Tibial artery (tissue), 4 donors: ENCODE results near the gene LDLR.
"Not testable (repeated sequence)": the region's sequence is repeated elsewhere in the genome, so short reads cannot be mapped to it uniquely, and the experiment has no call there.

Experiments used
- DNase-seq, 2 donors: peaks; one replicate each; pipeline ENCODE4 v3.0.0-alpha.2; 2019
- H3K27ac ChIP-seq, 2 donors: fragments of 200-600 bp; sonication (generic) in 1 of 2; 1 replicate in 1 of 2; 2 replicates in 1 of 2; pipeline ENCODE4 v1.5.1; 2018 to 2019; ENCODE audit warnings: mild to moderate bottlenecking in 1 of 2
- H3K27me3 ChIP-seq, 2 donors: fragments of 200-600 bp; sonication (generic) in 1 of 2; one replicate each; pipeline versions ENCODE4 v1.5.1 to v1.6.0; 2016 to 2019
- H3K36me3 ChIP-seq, 3 donors: fragments of 200-600 bp; sonication (generic) in 2 of 3; one replicate each; pipeline ENCODE4 v1.5.1; 2016 to 2019; ENCODE audit warnings: mild to moderate bottlenecking in 2 of 3
- H3K4me1 ChIP-seq, 4 donors: fragments of 200-600 bp; sonication (generic) in 2 of 4; 1 replicate in 3 of 4; 2 replicates in 1 of 4; pipeline ENCODE4 v1.5.1; 2016 to 2019
- H3K4me3 ChIP-seq, 2 donors: fragments of 200-600 bp; sonication (generic) in 1 of 2; 1 replicate in 1 of 2; 2 replicates in 1 of 2; pipeline ENCODE4 v1.5.1; 2018 to 2019; ENCODE audit warnings: mild to moderate bottlenecking in 2 of 2
- H3K9me3 ChIP-seq, 3 donors: fragments of 200-600 bp; sonication (generic) in 1 of 3; one replicate each; pipeline ENCODE4 v1.5.1; 2016 to 2019
- intact Hi-C: fragments of 100-400 bp; cut with DNase I; formaldehyde crosslinking; loops from one replicate; pipeline ENCODE4 v1.15.0; 2023; ENCODE audit warnings: low total_unique reads
- TF ChIP-seq, protein P1 (sequence below), 2 experiments: fragments of 200-600 bp in 1 of 2; fragments of 450-650 bp in 1 of 2; IDR thresholded peaks; one replicate each; pipeline ENCODE4 v1.5.1; 2017 to 2019; ENCODE audit warnings: antibody characterized with exemption in 2 of 2, mild to moderate bottlenecking in 1 of 2, moderate library complexity in 1 of 2

Gene LDLR

DNA sequence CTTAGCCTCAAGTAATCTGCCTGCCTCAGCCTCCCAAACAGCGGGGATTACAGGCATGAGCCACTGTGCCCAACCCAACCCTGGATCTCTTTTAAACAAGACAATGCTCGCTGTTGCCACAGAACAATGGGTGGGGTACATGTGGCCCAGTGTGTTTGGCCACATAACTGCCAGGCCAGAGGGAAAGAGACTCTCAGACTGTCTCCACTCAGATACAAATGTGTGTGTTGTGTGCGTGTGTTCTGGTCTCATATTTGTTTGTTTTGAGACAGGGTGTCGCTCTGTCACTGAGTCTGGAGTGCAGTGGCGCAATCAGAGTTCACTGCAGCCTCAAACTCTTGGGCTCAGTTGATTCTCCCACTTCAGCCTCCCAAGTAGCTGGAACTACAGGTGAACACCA lies 25.8 kb downstream of the LDLR start:
- TF ChIP-seq, protein P1, sequence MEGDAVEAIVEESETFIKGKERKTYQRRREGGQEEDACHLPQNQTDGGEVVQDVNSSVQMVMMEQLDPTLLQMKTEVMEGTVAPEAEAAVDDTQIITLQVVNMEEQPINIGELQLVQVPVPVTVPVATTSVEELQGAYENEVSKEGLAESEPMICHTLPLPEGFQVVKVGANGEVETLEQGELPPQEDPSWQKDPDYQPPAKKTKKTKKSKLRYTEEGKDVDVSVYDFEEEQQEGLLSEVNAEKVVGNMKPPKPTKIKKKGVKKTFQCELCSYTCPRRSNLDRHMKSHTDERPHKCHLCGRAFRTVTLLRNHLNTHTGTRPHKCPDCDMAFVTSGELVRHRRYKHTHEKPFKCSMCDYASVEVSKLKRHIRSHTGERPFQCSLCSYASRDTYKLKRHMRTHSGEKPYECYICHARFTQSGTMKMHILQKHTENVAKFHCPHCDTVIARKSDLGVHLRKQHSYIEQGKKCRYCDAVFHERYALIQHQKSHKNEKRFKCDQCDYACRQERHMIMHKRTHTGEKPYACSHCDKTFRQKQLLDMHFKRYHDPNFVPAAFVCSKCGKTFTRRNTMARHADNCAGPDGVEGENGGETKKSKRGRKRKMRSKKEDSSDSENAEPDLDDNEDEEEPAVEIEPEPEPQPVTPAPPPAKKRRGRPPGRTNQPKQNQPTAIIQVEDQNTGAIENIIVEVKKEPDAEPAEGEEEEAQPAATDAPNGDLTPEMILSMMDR (IDR thresholded peaks at IDR 0.05), result no peak
- no peaks in the 10 kb centered on the region for H3K27me3 ChIP-seq
- H3K4me1 ChIP-seq, result no peaks in the 10 kb centered on the region
- no peak for DNase-seq
- no peak overlapping the region for H3K4me3 ChIP-seq
- no peaks in the 10 kb centered on the region for H3K9me3 ChIP-seq
- no peak overlapping the region for H3K27ac ChIP-seq
- intact Hi-C loops, result no loop called here
- peaks cover 12 to 100% (median 82%) of the 10 kb centered on the region in 3 donors for H3K36me3 ChIP-seq

DNA sequence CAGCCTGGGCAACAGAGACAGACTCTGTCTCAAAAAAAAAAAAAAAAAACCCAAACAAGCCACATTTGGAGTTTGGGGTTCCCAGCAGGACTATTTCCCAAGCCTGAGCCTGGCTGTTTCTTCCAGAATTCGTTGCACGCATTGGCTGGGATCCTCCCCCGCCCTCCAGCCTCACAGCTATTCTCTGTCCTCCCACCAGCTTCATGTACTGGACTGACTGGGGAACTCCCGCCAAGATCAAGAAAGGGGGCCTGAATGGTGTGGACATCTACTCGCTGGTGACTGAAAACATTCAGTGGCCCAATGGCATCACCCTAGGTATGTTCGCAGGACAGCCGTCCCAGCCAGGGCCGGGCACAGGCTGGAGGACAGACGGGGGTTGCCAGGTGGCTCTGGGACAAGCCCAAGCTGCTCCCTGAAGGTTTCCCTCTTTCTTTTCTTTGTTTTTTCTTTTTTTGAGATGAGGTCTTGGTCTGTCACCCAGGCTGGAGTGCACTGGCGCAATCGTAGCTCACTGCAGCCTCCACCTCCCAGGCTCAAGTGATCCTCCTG lies 26.7 kb downstream of the LDLR start:
- intact Hi-C loops, result no loop called here
- Histone ChIP-seq H3K27me3 (no peaks in the 10 kb centered on the region), H3K9me3 (no peaks in the 10 kb centered on the region), H3K27ac (no peak overlapping the region), H3K4me3 (no peak overlapping the region), H3K36me3 (peaks cover 21 to 100% (median 79%) of the 10 kb centered on the region in 3 donors), H3K4me1 (no peaks in the 10 kb centered on the region)
- TF ChIP-seq, protein P1 (IDR thresholded peaks at IDR 0.05), result no peak
- no peak for DNase-seq

DNA sequence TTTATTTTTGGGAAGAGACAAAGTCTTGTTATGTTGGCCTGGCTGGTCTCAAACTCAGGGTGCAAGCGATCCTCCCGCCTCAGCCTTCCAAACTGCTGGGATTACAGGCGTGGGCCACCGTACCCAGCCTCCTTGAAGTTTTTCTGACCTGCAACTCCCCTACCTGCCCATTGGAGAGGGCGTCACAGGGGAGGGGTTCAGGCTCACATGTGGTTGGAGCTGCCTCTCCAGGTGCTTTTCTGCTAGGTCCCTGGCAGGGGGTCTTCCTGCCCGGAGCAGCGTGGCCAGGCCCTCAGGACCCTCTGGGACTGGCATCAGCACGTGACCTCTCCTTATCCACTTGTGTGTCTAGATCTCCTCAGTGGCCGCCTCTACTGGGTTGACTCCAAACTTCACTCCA lies 27.2 kb downstream of the LDLR start:
- Histone ChIP-seq H3K27ac (no peak overlapping the region), H3K4me1 (no peaks in the 10 kb centered on the region), H3K27me3 (no peaks in the 10 kb centered on the region), H3K9me3 (no peaks in the 10 kb centered on the region), H3K36me3 (peaks cover 22 to 100% (median 77%) of the 10 kb centered on the region in 3 donors), H3K4me3 (no peak overlapping the region)
- TF ChIP-seq, protein P1 (IDR thresholded peaks at IDR 0.05), result no peak
- DNase-seq, result no peak
- intact Hi-C loops, result no loop called here

DNA sequence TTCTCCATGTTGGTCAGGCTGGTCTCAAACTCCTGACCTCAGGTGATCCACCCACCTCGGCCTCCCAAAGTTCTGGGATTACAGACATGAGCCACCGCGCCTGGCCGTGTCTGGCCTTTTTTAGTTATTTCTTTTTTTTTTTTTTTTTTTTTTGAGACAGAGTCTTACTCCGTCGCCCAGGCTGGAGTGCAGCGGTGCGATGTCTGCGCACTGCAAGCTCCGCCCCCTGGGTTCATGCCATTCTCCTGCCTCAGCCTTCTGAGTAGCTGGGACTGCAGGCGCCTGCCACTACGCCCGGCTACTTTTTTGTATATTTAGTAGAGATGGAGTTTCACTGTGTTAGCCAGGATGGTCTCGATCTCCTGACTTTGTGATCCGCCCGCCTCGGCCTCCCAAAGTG lies 32.7 kb downstream of the LDLR start:
- peaks cover 10 to 82% (median 59%) of the 10 kb centered on the region in 3 donors for H3K36me3 ChIP-seq
- H3K27ac ChIP-seq, intact Hi-C loops: not testable (repeated sequence)

DNA sequence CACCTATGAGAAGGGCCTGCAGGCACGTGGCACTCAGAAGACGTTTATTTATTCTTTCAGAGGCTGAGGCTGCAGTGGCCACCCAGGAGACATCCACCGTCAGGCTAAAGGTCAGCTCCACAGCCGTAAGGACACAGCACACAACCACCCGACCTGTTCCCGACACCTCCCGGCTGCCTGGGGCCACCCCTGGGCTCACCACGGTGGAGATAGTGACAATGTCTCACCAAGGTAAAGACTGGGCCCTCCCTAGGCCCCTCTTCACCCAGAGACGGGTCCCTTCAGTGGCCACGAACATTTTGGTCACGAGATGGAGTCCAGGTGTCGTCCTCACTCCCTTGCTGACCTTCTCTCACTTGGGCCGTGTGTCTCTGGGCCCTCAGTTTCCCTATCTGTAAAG lies 33.9 kb downstream of the LDLR start:
- no peak for DNase-seq
- TF ChIP-seq, protein P1 (IDR thresholded peaks at IDR 0.05), result no peak
- Histone ChIP-seq H3K27ac (no peak overlapping the region), H3K27me3 (no peaks in the 10 kb centered on the region), H3K4me3 (no peak overlapping the region), H3K4me1 (peaks cover 0 to 5% (median 2%) of the 10 kb centered on the region in 4 donors), H3K9me3 (no peaks in the 10 kb centered on the region), H3K36me3 (peaks cover 10 to 80% (median 52%) of the 10 kb centered on the region in 3 donors)
- intact Hi-C loops, result no loop called here

More for the DNA sequence above, 32.7 kb downstream of the LDLR start:
- not testable (repeated sequence) for H3K4me3 ChIP-seq, H3K27me3 ChIP-seq, H3K9me3 ChIP-seq, DNase-seq, H3K4me1 ChIP-seq

DNA sequence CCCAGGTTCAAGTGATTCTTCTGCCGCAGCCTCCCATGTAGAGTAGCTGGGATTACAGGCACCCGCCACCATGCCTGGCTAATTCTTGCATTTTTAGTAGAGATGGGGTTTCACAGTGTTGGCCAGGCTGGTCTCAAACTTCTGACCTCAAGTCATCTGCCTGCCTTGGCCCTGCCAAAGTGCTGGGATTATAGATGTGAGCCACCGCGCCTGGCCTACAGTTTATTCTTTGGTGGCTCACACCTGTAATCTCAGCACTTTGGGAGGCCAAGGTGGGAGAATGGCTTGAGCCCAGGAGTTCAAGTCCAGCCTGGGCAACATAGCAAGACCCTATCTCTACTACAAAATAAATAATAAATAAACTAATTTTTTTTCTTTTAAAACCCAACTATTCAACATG lies 34.9 kb downstream of the LDLR start:
- H3K9me3 ChIP-seq, intact Hi-C loops: not testable (repeated sequence)
- H3K36me3 ChIP-seq, result peaks cover 10 to 80% (median 60%) of the 10 kb centered on the region in 3 donors

More for the DNA sequence above, 34.9 kb downstream of the LDLR start:
- not testable (repeated sequence) for H3K27ac ChIP-seq, H3K4me3 ChIP-seq, H3K4me1 ChIP-seq, H3K27me3 ChIP-seq, DNase-seq
